Uterus (tissue), 4 donors: ENCODE data around the gene GATB. TPM values are rescaled to one million over a fixed set of nuclear protein-coding genes. Genes with fewer than 3 reads are reported as not detected.

Experiments used
- DNase-seq, 2 donors: peaks; one replicate each; pipeline ENCODE4 v3.0.0-alpha.2; 2019 to 2020
- H3K27ac ChIP-seq, 2 donors: fragments of 200-600 bp; sonication (generic); 1 replicate in 1 of 2; 2 replicates in 1 of 2; pipeline ENCODE4 v1.5.1; 2016 to 2018
- H3K27me3 ChIP-seq, 2 donors: fragments of 200-600 bp; sonication (generic); one replicate each; pipeline ENCODE4 v1.5.1; 2018 to 2019; ENCODE audit warnings: control low read depth in 1 of 2
- H3K36me3 ChIP-seq, 2 donors: fragments of 200-600 bp; sonication (generic); one replicate each; pipeline ENCODE4 v1.5.1; 2019; ENCODE audit warnings: control low read depth in 1 of 2
- H3K4me1 ChIP-seq, 2 donors: fragments of 200-600 bp; sonication (generic); one replicate each; pipeline ENCODE4 v1.5.1; 2018 to 2019; ENCODE audit warnings: control low read depth in 1 of 2
- H3K4me3 ChIP-seq, 2 donors: fragments of 200-600 bp; sonication (generic); 1 replicate in 1 of 2; 2 replicates in 1 of 2; pipeline ENCODE4 v1.5.1; 2018 to 2019; ENCODE audit warnings: mild to moderate bottlenecking in 1 of 2
- H3K9me3 ChIP-seq, 2 donors: fragments of 200-600 bp; sonication (generic); one replicate each; pipeline ENCODE4 v1.5.1; 2019; ENCODE audit warnings: control low read depth in 1 of 2
- CTCF ChIP-seq, 4 experiments: fragments of 200-600 bp in 2 of 4; fragments of 450-650 bp in 2 of 4; sonication (generic) in 2 of 4; IDR thresholded peaks; one replicate each; pipeline ENCODE4 v1.5.1; 2016 to 2019; ENCODE audit warnings: antibody characterized with exemption in 4 of 4, mild to moderate bottlenecking in 2 of 4, moderate library complexity in 1 of 4
- POLR2A ChIP-seq, 2 donors: fragments of 450-650 bp; IDR thresholded peaks; one replicate each; pipeline ENCODE4 v1.6.1; 2016; ENCODE audit warnings: antibody characterized with exemption in 2 of 2, mild to moderate bottlenecking in 1 of 2, moderate library complexity in 1 of 2
- intact Hi-C: fragments of 100-400 bp; cut with DNase I; formaldehyde crosslinking; loops from one replicate; pipeline ENCODE4 v1.15.1; 2023; ENCODE audit warnings: low total_unique reads
- total RNA-seq, 4 donors: library from RNA; depleted of rRNA in 3 of 4; stranded (reverse); fragments of >200 nt in 3 of 4; gene quantifications; one replicate each; pipeline versions ENCODE4 v1.1.0 to v1.2.4, GENCODE V29; 2014 to 2023
- donor health status: DM: yes; HTN: yes; CAD: no.

Gene GATB
- total RNA-seq, 4 donors from 2014 or later, result 2.8 to 31.5 (median 12.4) TPM

- Histone ChIP-seq H3K27ac (no peak overlapping the region), H3K4me1 (no peaks in the 10 kb centered on the region), H3K9me3 (no peaks in the 10 kb centered on the region), H3K36me3 (no peaks in the 10 kb centered on the region), H3K27me3 (no peaks in the 10 kb centered on the region), H3K4me3 (no peak overlapping the region)
- no peak for DNase-seq
- TF ChIP-seq POLR2A (IDR thresholded peaks at IDR 0.05), result no peak
- no peak for TF ChIP-seq CTCF (IDR thresholded peaks at IDR 0.05)
- intact Hi-C loops, result no loop called here
These were observed 95.6 kb downstream of the GATB start for GRCh38 chr4:151665022-151665784.

GRCh38 chr4:151664289-151664688 is 96.5 kb downstream of the GATB start:
- H3K4me3 ChIP-seq, result no peak overlapping the region
- DNase-seq, result no peak
- intact Hi-C loops, result no loop called here
- TF ChIP-seq POLR2A (IDR thresholded peaks at IDR 0.05), result no peak
- TF ChIP-seq CTCF (IDR thresholded peaks at IDR 0.05), result no peak
- H3K27me3 ChIP-seq, result no peaks in the 10 kb centered on the region
- H3K4me1 ChIP-seq, result no peaks in the 10 kb centered on the region
- no peaks in the 10 kb centered on the region for H3K36me3 ChIP-seq
- H3K27ac ChIP-seq, result no peak overlapping the region
- H3K9me3 ChIP-seq, result no peaks in the 10 kb centered on the region

GRCh38 chr4:151663109-151663508 is 97.7 kb downstream of the GATB start:
- TF ChIP-seq CTCF (IDR thresholded peaks at IDR 0.05), result no peak
- no peak for TF ChIP-seq POLR2A (IDR thresholded peaks at IDR 0.05)
- intact Hi-C loops, result no loop called here
- Histone ChIP-seq H3K27ac (no peak overlapping the region), H3K9me3 (no peaks in the 10 kb centered on the region), H3K36me3 (no peaks in the 10 kb centered on the region), H3K4me1 (peaks cover 0 to 3% of the 10 kb centered on the region in 2 donors), H3K27me3 (no peaks in the 10 kb centered on the region), H3K4me3 (no peak overlapping the region)
- DNase-seq, result no peak

GRCh38 chr4:151661873-151662272 is 98.9 kb downstream of the GATB start:
- Histone ChIP-seq H3K9me3 (no peaks in the 10 kb centered on the region), H3K4me3 (no peak overlapping the region), H3K27me3 (no peaks in the 10 kb centered on the region), H3K27ac (no peak overlapping the region), H3K4me1 (peaks cover 0 to 3% of the 10 kb centered on the region in 2 donors), H3K36me3 (no peaks in the 10 kb centered on the region)
- no peak for DNase-seq
- TF ChIP-seq POLR2A (IDR thresholded peaks at IDR 0.05) (no peak), CTCF (IDR thresholded peaks at IDR 0.05) (no peak)
- intact Hi-C loops, result no loop called here

GRCh38 chr4:151660676-151661075 is 100.1 kb downstream of the GATB start:
- Histone ChIP-seq H3K4me3 (no peak overlapping the region), H3K4me1 (peaks cover 0 to 3% of the 10 kb centered on the region in 2 donors), H3K27me3 (no peaks in the 10 kb centered on the region), H3K9me3 (no peaks in the 10 kb centered on the region), H3K36me3 (no peaks in the 10 kb centered on the region), H3K27ac (no peak overlapping the region)
- no peak for DNase-seq
- intact Hi-C loops, result no loop called here
- TF ChIP-seq POLR2A (IDR thresholded peaks at IDR 0.05) (no peak), CTCF (IDR thresholded peaks at IDR 0.05) (no peak)
